GM19397 (cell line): ENCODE results near the gene BICC1.

Experiments
- ATAC-seq: cut with Tn5 transposase; IDR thresholded peaks from one replicate; pipeline ENCODE4 v1.9.1; 2021; ENCODE audit warnings: mild to moderate bottlenecking, moderate library complexity; ENCODE audit not compliant: unreplicated experiment

Gene BICC1

GRCh38 chr10:58740620-58741369 lies 228.1 kb downstream of the BICC1 start:
- ATAC-seq: no peak

GRCh38 chr10:58741673-58742072 lies 229.0 kb downstream of the BICC1 start:
- ATAC-seq: no peak

GRCh38 chr10:58742141-58742540 lies 229.5 kb downstream of the BICC1 start:
- no peak for ATAC-seq

- no peak for ATAC-seq
Observed at GRCh38 chr10:58743466-58744115, 230.9 kb downstream of the BICC1 start.

GRCh38 chr10:58746474-58747185 lies 234.0 kb downstream of the BICC1 start:
- ATAC-seq: no peak

DNA sequence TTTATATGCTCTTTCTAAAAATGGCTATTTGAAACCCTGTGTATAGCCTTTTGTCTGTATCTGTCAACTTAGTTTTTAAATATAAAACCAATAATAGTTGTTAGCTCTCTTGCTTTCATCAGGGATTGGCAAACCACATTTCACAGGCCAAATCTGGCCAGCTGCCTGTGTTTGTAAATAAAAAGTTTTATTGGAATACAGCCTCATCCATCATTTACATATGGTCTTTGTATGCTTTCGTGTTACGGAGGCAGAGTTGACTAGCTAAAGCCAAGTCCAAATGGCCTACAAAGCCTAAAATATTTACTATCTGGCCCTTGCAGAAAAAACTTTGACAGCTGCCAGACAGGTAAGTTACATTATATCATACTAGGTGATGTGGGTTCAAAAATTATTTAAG lies 235.0 kb downstream of the BICC1 start:
- no peak for ATAC-seq

DNA sequence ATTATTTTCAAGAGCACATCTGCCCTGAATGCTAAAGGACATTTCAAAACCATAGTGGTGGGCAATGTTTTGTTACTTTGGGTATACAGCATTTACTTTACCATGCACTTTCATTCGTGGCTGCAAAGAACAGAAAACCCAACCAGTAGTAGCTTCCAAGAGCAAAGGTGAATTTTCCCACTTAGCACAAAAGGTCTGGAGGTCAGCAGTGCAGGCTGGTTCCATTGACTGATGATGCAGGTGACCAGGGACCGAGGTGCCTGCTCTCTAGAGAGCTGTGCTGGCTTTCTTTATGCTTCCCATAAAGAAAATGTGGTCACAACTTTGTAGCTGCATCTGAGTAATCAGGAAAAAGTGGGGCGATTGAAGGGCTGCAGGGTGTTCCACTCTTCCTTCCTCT lies 240.0 kb downstream of the BICC1 start:
- no peak for ATAC-seq

DNA sequence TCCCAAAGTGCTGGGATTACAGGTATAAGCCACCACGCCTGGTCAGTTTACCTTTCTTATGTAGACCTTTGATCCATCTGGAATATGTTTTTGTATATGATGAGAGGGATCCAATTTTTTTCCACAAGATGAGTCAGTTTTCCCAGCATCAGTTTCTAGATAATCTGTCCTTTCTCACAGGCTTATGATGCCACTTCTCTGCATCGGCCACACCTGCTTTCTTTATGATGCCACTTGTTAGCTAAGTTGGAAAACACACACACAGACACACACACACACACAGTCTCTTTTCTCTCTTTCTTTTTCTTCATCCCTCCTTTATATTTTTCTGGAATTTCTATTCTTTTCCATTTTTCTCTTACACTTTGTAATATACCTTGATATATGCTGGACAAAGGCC lies 240.8 kb downstream of the BICC1 start:
- no peak for ATAC-seq

- no peak for ATAC-seq
Observed at GRCh38 chr10:58754469-58755339, 242.0 kb downstream of the BICC1 start.

- ATAC-seq: no peak
Observed at GRCh38 chr10:58755340-58755610, 242.6 kb downstream of the BICC1 start.

- ATAC-seq: no peak
Observed at GRCh38 chr10:58755677-58756076, 243.0 kb downstream of the BICC1 start.

DNA sequence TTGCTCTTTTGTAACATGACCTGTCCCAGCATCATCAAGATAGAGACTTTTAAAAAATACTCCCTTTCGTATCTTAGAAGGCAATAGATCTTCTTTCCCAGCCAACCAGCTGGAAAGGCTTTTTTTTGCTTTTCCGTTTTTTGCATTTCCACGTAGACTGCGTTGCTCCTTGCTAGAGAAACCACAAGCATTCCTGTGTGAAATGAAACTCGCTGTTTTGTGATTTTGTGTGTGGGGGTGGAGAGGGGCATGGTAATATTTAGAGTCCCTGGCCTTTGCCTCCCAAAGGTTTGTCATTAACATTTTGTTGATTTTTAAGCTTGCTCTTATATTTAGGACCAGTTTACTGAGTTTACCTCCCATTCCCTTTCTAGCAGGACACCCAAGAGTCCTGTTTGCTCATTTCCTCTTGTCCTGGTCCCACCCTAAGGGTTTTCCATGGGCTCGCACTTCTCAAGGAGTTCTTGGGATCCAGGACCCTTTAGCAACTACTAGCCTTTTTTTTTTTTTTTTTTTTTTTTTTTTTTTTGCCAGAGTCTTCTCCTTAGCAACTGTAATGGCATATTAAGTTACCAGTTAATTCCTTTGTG lies 243.6 kb downstream of the BICC1 start:
- no peak for ATAC-seq

- ATAC-seq: no peak
Observed at GRCh38 chr10:58757352-58758065, 244.8 kb downstream of the BICC1 start.

GRCh38 chr10:58758321-58758720 lies 245.6 kb downstream of the BICC1 start:
- no peak for ATAC-seq

GRCh38 chr10:58764087-58764747 lies 251.5 kb downstream of the BICC1 start:
- ATAC-seq: no peak

DNA sequence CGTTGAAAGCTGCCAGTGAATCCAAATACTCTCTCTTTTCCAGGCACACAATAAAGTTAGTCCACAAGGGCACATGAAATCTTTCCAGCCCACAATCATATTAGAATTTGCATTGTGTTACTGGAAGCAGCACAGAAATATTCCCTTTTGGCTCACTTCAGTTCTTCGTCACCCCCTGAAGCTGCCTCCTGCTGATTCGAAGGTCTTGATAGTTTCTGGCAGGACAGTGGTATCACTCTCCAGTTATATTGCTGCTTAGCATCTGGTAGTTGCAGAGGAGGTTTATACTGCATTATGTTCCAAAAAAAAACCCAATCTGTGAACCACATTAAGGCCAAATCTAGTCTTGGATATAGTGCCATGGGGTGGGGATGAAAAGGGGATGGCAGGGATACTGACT lies 253.2 kb downstream of the BICC1 start:
- ATAC-seq: no peak

DNA sequence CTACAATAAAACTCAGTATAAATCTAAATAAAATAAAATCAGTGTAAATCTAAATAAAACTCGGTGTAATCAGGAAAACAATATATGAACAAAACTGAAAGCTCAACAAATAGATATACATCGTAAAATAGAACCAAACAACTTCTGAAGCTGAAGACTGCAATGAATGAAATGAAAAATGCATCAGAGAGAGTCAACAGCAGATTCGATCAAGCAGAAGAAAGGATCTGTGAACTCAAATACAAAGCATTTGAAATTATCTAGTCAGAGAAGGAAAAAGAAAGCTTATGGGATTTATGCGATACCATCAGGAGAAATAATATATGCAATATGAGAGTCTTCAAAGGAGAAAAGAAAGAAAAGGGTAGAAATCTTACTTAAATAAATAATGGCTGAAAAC lies 255.0 kb downstream of the BICC1 start:
- no peak for ATAC-seq

- ATAC-seq: no peak
Observed at GRCh38 chr10:58771863-58772262, 259.2 kb downstream of the BICC1 start.

DNA sequence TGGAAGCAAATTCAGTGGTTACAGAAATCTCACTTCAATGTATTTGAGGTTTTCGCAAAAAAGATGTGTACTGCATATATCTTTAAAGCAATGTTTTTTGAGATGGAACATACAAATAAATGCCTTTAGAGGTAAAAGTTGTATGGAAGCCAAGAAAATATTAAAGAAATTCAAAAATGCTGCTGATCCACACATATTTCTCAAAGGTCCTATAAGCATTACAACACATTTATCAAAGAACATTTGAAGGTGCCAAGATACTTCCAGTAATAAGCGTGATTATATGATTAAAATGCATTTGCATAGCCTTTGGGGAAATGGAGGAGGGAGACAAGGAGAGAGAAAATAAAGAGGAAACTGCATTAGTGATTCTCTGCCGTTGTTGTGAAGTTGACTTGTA lies 260.1 kb downstream of the BICC1 start:
- ATAC-seq: no peak

DNA sequence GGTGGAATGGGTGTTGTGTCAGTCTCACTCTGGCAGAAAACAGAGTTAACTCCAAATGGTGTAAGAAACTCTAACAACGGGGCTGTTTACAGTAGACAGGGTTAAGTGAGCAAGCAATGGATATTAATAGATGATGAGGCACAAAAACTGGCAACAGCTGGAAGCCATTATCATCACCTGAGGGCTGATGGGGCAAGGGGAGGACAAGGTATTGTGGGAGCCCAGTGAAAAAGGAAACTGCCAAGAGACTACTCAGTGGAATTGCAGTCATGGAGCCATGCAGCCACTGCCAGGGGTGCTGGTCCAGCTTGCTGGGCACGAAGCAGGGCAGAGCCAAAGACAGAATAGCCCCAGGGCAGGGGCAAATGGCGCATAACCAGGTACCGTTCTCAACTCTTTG lies 260.7 kb downstream of the BICC1 start:
- ATAC-seq: no peak
